ENCODE measurements around the gene GNB3.

GNB3 gene

GRCh38 chr12:6849976-6850560 is 9.3 kb downstream of the GNB3 start:
- TF ChIP-seq CTCF (IDR thresholded peaks at IDR 0.05): no peak
- Mint-ChIP-seq H3K9me3 (no peaks in the 10 kb centered on the region), H3K4me3 (peak overlapping the region; percentile 94), H3K36me3 (ENCODE audit: low read depth) (peaks cover 46% of the 10 kb centered on the region), H3K4me1 (peaks cover 52% of the 10 kb centered on the region), H3K27me3 (ENCODE audit: low read depth, poor library complexity) (peaks cover 3% of the 10 kb centered on the region), H3K27ac (no peak overlapping the region)
- DNase-seq: no peak

DNA sequence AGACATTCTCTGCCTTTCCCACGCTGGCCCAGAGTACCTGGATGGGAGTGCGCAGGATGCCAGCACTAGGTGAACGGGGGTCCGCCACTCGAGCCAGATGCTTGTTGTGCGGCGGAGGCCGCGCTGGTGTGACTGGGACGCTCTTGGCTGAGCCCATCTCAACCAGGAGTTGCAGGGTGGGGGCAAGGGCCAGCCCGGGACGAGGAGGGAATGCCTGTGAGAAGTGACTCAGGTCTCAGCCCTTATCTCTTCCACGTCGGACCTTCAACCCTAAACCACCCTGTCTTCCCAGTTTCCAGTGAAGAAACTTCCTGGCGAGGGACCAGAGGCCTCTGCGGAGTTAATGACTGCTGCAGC is 10.0 kb downstream of the GNB3 start:
- Mint-ChIP-seq H3K4me3 (peak overlapping the region; percentile 94), H3K27me3 (ENCODE audit: low read depth, poor library complexity) (peaks cover 3% of the 10 kb centered on the region), H3K36me3 (ENCODE audit: low read depth) (peaks cover 46% of the 10 kb centered on the region), H3K27ac (no peak overlapping the region), H3K4me1 (peaks cover 52% of the 10 kb centered on the region), H3K9me3 (no peaks in the 10 kb centered on the region)
- DNase-seq: no peak
- no peak for TF ChIP-seq CTCF (IDR thresholded peaks at IDR 0.05)

DNA sequence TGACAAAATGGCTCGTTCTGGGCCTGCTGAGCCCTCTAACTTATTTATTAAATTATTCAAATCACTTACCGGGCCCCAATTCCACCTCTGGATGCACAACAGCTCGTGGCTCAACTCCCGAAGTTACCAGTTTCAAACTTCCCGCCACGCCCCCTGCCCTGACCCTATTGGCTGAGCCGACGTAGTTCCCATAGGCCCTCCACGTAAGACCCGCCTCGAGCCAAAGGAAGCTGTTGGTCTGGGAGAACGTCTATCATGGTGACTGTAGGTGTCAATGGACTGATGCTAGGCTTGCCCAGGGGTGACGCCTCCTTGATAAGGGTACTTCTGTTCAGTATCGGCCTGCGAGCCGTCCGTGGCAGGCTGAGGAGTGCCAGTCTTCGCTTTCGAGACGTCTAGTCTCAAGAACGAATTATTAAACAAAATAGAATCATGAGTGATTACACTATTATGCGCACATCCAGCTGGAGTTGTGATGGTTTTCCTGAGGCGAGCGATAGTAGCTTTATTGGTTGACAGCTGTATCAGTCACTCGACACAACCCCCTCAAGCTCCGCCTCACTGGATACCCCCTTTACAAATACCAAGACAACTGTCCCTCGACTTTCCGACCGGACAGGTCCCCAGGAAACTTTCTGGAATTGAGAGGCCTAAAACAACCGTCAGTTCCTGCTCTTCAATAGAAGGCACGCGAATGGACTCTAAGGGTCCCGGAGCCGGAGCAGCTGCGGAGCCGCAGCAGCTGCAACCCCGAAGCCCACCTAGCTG is 10.6 kb downstream of the GNB3 start, which contains the start of gene CDCA3:
TSS of gene CDCA3 (minus strand) at position 134 of the 768 bp plus-strand sequence. CDS start 334 bp downstream, outside the sequence.
- Mint-ChIP-seq H3K27ac (peak within 1 kb of the TSS; percentile 99), H3K4me1 (peaks cover 52% of the 10 kb centered on the region), H3K27me3 (ENCODE audit: low read depth, poor library complexity) (peaks cover 3% of the 10 kb centered on the region), H3K4me3 (peak within 1 kb of the TSS; percentile 94), H3K9me3 (no peaks in the 10 kb centered on the region), H3K36me3 (ENCODE audit: low read depth) (peaks cover 44% of the 10 kb centered on the region)
- TF ChIP-seq CTCF (IDR thresholded peaks at IDR 0.05): no peak
- peak; percentile 95 for DNase-seq

DNA sequence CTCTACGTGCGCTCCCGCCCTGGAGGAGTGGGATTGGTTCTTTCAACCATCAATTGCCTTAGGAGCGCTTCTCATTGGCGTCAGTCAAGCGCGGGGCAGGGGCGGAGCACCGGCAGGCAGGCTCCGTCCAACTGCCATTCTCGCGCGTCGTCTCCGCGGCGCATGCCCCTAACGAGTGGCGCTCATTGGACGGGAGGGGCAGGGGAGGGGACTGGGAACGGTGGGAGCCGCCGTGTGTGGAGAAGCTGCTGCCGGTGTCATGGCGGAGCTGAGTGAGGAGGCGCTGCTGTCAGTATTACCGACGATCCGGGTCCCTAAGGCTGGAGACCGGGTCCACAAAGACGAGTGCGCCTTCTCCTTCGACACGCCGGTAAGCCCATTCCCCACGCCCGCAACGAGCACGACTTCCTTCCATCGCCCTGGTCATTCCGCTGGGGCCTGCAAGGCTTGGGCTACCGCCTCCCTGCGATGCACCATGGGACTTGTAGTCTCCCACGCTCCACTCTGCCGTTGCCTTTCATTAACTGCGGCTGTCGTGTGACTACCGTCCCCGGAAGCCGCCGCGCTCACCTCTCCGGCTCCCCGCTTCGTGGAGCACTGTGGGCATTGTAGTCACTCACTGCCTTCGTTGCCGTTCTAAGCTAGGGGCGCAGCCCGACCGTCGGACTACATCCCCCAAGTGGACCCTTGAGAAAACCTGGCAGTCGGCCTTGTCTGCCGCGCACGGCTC is 11.4 kb downstream of the GNB3 start, which contains the start of gene USP5:
TSS of gene USP5 (plus strand) at position 230 of the 730 bp plus-strand sequence. CDS start at position 260, 30 bp downstream.
- TF ChIP-seq CTCF (IDR thresholded peaks at IDR 0.05): no peak
- peak within 1 kb of the TSS; percentile 94 for H3K4me3 Mint-ChIP-seq
- DNase-seq: peak; percentile 96
- H3K27me3 Mint-ChIP-seq (ENCODE audit: low read depth, poor library complexity): peaks cover 6% of the 10 kb centered on the region
- peak within 1 kb of the TSS; percentile 99 for H3K27ac Mint-ChIP-seq
- no peaks in the 10 kb centered on the region for H3K9me3 Mint-ChIP-seq
- H3K4me1 Mint-ChIP-seq: peaks cover 52% of the 10 kb centered on the region
- H3K36me3 Mint-ChIP-seq (ENCODE audit: low read depth): peaks cover 44% of the 10 kb centered on the region

- Mint-ChIP-seq H3K36me3 (ENCODE audit: low read depth) (peaks cover 44% of the 10 kb centered on the region), H3K27me3 (ENCODE audit: low read depth, poor library complexity) (peaks cover 3% of the 10 kb centered on the region), H3K9me3 (no peaks in the 10 kb centered on the region), H3K4me1 (peaks cover 52% of the 10 kb centered on the region), H3K27ac (peak overlapping the region; percentile 93), H3K4me3 (peak overlapping the region; percentile 94)
- DNase-seq: peak; percentile 31
- no peak for TF ChIP-seq CTCF (IDR thresholded peaks at IDR 0.05)
Measured at GRCh38 chr12:6852651-6853354, 12.1 kb downstream of the GNB3 start.
